Stomach smooth muscle (tissue), 2 donors: ENCODE measurements around the gene HES6.

Source experiments
- H3K27ac ChIP-seq: one replicate; pipeline ENCODE4 v1.7.0; 2013; ENCODE audit warnings: mild to moderate bottlenecking, low read length, inconsistent platforms
- H3K27me3 ChIP-seq, 2 donors: one replicate each; pipeline ENCODE4 v1.7.0; 2013; ENCODE audit warnings: low read length in 2 of 2; ENCODE audit not compliant: insufficient read depth in 2 of 2, control insufficient read depth in 1 of 2
- H3K36me3 ChIP-seq, 2 donors: one replicate each; pipeline ENCODE4 v1.7.0; 2013; ENCODE audit warnings: low read length in 2 of 2; ENCODE audit not compliant: control insufficient read depth in 2 of 2, insufficient read depth in 2 of 2
- H3K4me1 ChIP-seq: one replicate; pipeline ENCODE4 v1.7.0; 2013; ENCODE audit warnings: low read length; ENCODE audit not compliant: control insufficient read depth, insufficient read depth
- H3K4me3 ChIP-seq, 2 donors: one replicate each; pipeline ENCODE4 v1.7.0; 2013; ENCODE audit warnings: low read length in 2 of 2
- H3K9ac ChIP-seq, 2 donors: one replicate each; pipeline ENCODE4 v1.7.0; 2013; ENCODE audit warnings: low read length in 2 of 2, mild to moderate bottlenecking in 1 of 2
- H3K9me3 ChIP-seq, 2 donors: one replicate each; pipeline ENCODE4 v1.7.0; 2013; ENCODE audit warnings: low read length in 2 of 2; ENCODE audit not compliant: control insufficient read depth in 2 of 2
- donor health status: healthy.
- donor health status: Pancreatic carcinoma.

HES6 gene

DNA sequence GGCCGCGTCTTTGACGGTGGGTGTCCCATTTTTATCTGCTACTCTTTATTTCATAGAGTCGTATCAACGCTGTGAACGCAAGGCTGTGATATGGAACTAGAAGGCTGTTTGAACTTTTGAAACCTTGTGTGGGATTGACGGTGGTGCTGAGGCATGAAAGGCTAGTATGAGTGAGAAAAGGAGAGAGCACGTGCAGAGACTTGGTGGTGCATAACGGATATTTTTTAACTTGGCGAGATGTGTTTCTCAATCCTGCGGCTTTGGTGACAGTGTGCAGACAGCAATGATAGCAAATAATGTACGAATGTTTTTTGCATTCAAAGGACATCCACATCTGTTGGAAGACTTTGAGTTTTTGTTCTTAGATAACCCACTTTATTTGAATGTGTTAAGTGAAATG, 6.2 kb downstream of the HES6 start:
- H3K9ac ChIP-seq = no peak overlapping the region
- H3K9me3 ChIP-seq = no peaks in the 10 kb centered on the region
- no peak overlapping the region for H3K4me3 ChIP-seq
- no peaks in the 10 kb centered on the region for H3K27me3 ChIP-seq
- H3K36me3 ChIP-seq = no peaks in the 10 kb centered on the region
- H3K27ac ChIP-seq = no peak overlapping the region
- H3K4me1 ChIP-seq = peaks cover 29% of the 10 kb centered on the region

DNA sequence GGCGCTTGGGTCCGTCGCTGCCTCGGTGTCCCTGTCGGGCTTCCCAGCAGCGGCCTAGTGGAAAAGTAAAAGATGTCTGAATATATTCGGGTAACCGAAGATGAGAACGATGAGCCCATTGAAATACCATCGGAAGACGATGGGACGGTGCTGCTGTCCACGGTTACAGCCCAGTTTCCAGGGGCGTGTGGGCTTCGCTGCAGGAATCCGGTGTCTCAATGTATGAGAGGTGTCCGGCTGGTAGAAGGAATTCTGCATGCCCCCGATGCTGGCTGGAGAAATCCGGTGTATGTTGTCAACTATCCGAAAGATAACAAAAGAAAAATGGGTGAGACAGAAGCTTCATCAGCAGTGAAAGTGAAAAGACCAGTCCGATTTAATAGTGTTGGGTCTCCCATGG, 8.0 kb downstream of the HES6 start:
- Histone ChIP-seq H3K4me3 (peak overlapping the region in 1 of 2 donors; percentile 71), H3K9me3 (no peaks in the 10 kb centered on the region), H3K27me3 (no peaks in the 10 kb centered on the region), H3K27ac (no peak overlapping the region), H3K9ac (no peak overlapping the region), H3K36me3 (no peaks in the 10 kb centered on the region), H3K4me1 (peaks cover 33% of the 10 kb centered on the region)

DNA sequence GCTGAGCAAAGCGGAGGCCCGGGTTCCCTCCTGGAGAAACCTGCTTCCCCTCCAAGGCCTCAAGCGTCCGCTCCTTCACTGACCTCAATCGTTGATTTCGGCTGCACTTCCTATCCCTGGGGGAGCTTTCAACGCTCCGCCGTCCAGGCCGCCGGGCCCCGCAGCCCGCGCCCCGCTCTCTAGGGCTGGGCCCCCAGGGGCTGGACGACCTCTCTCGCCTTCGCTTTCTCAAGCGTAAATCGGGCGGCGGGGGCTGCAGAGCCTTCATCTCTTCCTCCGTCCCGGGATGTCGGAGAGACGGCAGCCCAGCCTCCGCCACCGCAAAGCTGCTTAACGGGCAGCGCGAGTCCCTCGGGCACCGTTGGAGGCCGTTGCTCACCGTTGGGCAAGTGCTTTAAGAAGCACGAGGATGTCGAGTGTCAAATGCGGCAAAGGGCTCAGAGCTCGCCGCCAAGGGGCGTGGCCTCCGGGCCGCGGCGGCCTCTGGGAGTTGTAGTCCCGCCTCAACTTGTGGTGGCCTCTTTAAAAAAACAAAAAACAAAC, 8.5 kb downstream of the HES6 start:
- peaks cover 34% of the 10 kb centered on the region for H3K4me1 ChIP-seq
- peak overlapping the region; percentile 34 to 36 for H3K9ac ChIP-seq
- H3K4me3 ChIP-seq = peak overlapping the region; percentile 37 to 71
- no peaks in the 10 kb centered on the region for H3K9me3 ChIP-seq
- no peaks in the 10 kb centered on the region for H3K27me3 ChIP-seq
- no peak overlapping the region for H3K27ac ChIP-seq
- H3K36me3 ChIP-seq = no peaks in the 10 kb centered on the region

DNA sequence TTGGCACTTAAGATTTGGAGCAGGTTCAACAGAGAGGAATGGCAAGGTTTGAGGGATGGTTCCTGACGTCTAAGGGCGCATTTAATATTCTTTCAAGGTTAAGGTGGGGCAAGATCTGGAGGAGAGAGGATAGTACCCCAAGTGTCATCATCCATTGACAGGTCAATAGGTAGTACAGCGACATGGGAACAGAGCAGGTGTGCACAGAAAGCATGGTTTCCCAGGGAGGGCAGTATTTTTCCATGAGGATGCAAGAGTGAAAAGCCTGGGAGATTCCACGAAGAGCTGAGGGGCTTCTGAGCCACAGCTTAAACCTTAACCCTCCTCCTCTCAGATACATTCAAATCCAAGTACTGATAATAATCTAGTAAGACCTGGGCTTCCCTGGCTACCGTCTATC, 9.1 kb downstream of the HES6 start:
- H3K27me3 ChIP-seq = no peaks in the 10 kb centered on the region
- peak overlapping the region; percentile 13 to 34 for H3K9ac ChIP-seq
- H3K27ac ChIP-seq = no peak overlapping the region
- peaks cover 40% of the 10 kb centered on the region for H3K4me1 ChIP-seq
- no peaks in the 10 kb centered on the region for H3K9me3 ChIP-seq
- peak overlapping the region in 1 of 2 donors; percentile 71 for H3K4me3 ChIP-seq
- no peaks in the 10 kb centered on the region for H3K36me3 ChIP-seq

DNA sequence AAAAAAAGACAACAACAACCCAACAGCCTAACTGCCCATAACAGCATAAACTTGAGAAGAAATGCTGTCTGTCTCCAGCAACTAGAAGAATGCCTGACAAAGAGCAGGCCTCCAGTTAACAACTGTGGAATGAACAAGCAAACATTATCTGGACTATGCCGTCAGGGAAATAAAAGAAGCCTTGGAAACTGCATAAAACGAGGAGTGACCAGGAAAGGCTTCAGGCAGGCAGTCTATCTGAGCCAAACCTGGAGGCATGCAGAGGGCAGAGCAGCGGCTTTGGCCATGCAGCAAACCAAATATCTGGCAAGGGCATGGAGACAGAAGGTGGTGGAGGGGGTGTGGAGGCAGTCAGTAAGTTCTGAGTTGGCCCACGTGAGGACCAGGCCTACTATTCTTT, 11.1 kb downstream of the HES6 start:
- Histone ChIP-seq H3K9me3 (no peaks in the 10 kb centered on the region), H3K27ac (peak overlapping the region; percentile 64), H3K27me3 (no peaks in the 10 kb centered on the region), H3K4me1 (peaks cover 41% of the 10 kb centered on the region), H3K36me3 (no peaks in the 10 kb centered on the region), H3K9ac (no peak overlapping the region), H3K4me3 (no peak overlapping the region)

DNA sequence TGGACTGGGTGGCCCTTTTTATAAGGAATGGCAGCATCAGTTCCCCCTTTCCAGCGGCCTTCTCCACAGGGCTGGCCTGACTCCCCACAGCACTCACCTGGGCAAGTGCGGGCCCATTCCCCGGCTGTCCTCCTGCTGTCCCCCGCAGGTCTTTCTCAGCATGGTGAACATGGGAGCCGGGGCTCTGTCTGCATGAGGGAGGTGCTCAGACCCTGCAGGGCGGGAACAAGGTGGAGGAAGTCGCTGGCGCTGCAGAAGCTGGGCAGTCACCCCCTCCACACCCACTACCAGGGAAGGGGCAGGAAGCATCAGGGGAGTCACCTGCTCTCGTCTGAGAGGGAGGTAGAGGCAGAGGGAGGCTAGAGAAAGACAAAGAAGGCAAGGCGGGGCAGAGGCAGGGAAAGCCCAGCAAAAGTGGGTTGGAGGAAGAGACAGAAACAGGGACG, 12.2 kb downstream of the HES6 start:
- no peak overlapping the region for H3K4me3 ChIP-seq
- H3K36me3 ChIP-seq = no peaks in the 10 kb centered on the region
- no peak overlapping the region for H3K9ac ChIP-seq
- H3K27me3 ChIP-seq = no peaks in the 10 kb centered on the region
- H3K9me3 ChIP-seq = no peaks in the 10 kb centered on the region
- H3K27ac ChIP-seq = no peak overlapping the region
- peaks cover 39% of the 10 kb centered on the region for H3K4me1 ChIP-seq

DNA sequence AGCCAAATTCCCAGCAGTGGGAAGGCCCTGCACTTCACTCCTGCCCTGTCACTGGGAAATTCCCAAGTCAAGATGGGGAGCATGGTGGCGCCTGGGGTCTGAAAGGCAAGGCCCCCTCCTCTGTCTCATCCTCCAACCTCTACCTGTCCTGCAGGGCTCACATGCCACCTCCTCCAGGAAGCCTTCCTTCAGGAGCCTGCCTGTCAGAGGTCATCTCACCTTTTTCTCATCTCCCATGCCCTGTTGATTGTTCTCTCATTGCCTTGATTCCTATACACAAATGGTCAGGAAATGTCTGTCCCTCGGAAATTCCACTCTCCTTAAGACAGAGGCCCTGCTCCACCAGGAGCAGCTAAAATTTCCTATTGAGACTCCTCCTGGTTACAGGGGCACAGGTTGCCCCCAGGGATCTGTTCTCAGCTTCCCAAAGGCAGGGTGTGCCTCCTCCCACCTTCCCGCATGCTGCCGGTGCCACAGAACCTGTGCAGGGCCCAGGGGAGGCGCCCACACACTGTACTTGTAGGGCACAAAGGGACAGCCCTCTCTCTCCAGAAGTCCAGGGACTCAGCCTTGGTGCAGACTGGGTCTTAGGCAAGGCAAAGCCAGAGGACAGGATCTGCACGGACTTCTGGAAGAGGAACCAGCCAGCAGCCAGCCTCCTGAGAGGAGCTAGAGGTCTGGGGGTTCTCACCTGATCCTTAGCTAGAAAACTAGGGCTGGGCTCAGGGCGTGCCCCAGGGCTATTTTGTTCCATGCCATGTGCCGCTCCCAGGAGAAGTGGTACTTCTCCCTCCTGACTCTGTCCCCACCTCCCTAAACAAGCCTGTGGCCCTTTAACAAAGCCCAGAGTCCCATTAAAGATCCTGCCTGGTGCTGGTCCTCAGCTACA, 12.9 kb downstream of the HES6 start:
- no peaks in the 10 kb centered on the region for H3K27me3 ChIP-seq
- H3K4me3 ChIP-seq = no peak overlapping the region
- no peaks in the 10 kb centered on the region for H3K36me3 ChIP-seq
- H3K9ac ChIP-seq = no peak overlapping the region
- peaks cover 39% of the 10 kb centered on the region for H3K4me1 ChIP-seq
- no peaks in the 10 kb centered on the region for H3K9me3 ChIP-seq
- no peak overlapping the region for H3K27ac ChIP-seq

DNA sequence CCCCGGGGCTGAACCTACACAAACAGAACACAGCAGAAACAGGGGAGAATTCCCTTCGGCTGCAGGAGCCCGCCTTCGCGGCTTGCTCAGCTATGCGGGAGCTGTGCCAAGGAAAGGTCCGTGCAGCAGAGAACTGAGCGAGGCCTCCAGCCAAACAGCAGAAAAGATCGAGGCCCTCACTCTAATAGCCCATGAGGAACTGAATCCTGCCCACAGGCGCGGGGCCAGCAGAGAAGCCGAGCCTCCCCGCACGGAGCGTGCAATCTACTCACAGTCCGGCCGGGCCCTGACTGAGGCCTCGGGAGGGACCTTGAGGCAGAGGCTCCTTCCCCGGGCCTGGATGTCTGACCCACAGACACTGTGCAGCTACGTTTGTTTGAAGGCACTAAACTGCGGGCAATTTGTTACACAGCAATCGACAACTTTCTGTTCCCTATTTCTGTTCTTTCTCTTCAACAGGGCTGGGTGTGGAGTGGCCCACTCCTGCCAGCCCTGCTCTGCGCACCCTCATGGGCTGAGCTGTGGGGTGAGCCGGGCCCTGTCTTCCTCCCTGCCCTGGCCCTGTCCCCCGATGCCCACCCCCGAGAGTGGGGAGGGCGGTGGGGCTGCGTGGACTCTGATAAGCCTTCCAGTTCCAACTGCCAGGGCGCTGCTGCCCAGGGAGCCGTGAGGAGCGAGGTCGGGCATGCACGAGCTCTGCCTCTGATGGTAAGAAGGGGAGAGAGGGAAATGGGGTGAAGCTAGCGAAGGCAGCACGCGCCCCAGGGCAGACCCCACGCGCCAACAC, 13.7 kb downstream of the HES6 start:
- Histone ChIP-seq H3K36me3 (no peaks in the 10 kb centered on the region), H3K9me3 (no peaks in the 10 kb centered on the region), H3K4me3 (no peak overlapping the region), H3K27ac (peak overlapping the region; percentile 41), H3K27me3 (no peaks in the 10 kb centered on the region), H3K9ac (no peak overlapping the region), H3K4me1 (peaks cover 33% of the 10 kb centered on the region)

DNA sequence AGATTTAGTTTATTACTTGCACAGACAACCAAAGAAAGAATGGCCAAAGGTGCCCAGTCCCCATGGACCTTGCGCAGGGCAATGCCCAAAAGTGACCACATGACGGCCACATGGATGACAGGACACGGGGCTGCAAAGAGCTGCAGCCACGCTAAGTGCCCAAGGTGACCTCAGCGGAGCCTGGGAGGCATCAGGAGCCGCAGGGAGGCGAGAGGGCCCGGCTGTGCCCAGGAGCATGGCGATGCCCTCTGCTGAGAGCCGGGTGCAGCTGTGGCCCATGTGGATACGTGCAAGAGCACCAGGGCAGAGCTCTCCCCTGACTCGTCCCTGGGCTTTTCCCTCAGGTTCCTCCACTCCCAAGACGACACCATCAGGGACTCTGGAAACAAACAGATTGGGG, 14.7 kb downstream of the HES6 start:
- Histone ChIP-seq H3K9ac (no peak overlapping the region), H3K4me1 (peaks cover 30% of the 10 kb centered on the region), H3K9me3 (no peaks in the 10 kb centered on the region), H3K36me3 (no peaks in the 10 kb centered on the region), H3K4me3 (no peak overlapping the region), H3K27me3 (no peaks in the 10 kb centered on the region), H3K27ac (no peak overlapping the region)

DNA sequence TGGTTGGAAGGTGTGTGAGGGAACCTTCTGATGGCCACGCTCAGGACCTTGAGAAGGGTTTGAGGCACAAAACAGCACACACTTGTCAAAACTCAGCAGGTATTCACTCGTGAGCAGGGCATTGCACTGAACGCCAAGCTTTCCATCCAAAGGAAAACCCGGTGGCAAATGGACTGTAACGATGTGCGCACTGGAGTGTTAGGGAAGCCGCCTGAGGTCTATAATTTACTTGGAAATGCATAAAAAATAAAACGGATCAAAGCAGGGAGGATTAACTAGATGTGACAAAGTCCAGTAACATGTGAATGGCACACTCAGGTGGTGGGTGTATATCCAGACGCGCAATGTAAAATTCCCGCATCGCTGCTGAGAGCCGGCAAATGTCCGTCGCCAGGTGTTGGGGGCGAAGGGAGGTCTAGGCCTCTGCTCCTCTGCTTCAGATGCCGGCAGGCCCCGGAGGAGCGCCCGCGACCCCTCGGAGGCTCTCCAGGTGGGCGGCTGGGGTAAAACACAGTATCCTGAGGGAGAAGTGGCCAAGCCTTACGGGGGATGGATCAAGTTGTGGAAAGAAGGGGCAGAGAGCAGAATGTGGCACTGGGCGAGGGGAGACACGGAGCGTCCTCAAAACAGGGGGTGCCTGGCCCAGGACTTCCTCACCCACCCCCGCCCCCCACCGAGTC, 15.3 kb downstream of the HES6 start:
- H3K27me3 ChIP-seq = no peaks in the 10 kb centered on the region
- no peak overlapping the region for H3K27ac ChIP-seq
- no peaks in the 10 kb centered on the region for H3K36me3 ChIP-seq
- H3K9ac ChIP-seq = no peak overlapping the region
- no peaks in the 10 kb centered on the region for H3K9me3 ChIP-seq
- peaks cover 28% of the 10 kb centered on the region for H3K4me1 ChIP-seq
- no peak overlapping the region for H3K4me3 ChIP-seq
